ENCODE data around the gene TJAP1. TPM values are rescaled to one million over a fixed set of nuclear protein-coding genes. Genes with fewer than 3 reads are reported as not detected.
"Not testable (repeated sequence)": the region's sequence is repeated elsewhere in the genome, so short reads cannot be mapped to it uniquely, and the experiment has no call there.

TJAP1 gene
- polyA plus RNA-seq, 2 donors, result 10.5 to 15.1 TPM

DNA sequence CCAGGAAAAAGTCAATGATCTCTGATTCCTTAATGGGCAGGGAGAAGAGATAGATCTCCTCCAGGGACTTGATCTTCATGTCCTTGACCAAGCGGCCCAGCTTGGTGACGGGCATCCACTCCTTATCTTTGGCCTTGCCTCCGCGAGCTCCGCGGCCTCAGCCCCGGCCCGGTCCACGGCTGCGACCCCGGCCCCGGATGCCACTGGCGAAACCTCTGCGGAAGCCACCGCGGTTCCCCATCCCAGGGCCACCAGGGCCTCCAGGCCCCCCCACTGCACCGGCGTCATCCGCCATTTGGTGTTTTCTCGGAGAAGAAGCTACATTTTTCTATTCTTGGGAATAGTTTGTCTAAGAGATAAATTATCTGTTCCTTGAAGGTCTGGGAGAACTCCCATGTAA lies 62.0 kb downstream of the TJAP1 start:
- WGBS, 2 donors, result 98% methylated on average over 20 of the region's 20 CpGs

DNA sequence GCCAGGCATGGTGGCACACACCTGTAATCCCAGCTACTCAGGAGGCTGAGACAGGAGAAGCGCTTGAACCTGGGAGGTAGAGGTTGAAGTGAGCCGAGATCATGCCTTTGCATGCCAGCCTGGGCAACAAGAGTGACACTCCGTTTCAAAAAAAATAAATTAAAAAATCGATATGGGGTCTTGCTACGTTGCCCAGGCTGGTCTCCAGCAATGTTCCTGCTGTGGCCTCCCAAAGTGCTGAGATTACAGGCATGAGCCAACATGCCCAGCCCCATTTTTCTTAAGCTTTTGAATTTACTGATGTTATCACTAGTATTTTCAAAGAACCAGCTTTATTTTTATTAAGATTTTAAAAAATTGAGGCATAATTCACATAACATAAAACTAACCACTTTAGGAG lies 63.1 kb downstream of the TJAP1 start:
- Histone ChIP-seq H3K4me1 (ENCODE audit: control insufficient read depth in 2 of 2, insufficient read depth in 2 of 2, low read length in 1 of 2) (no peaks in the 10 kb centered on the region), H3K27me3 (ENCODE audit: control insufficient read depth in 1 of 2, insufficient read depth in 2 of 2, low read length in 2 of 2) (no peaks in the 10 kb centered on the region), H3K4me3 (ENCODE audit: low read depth in 1 of 2, low read length in 2 of 2) (no peak overlapping the region), H3K27ac (ENCODE audit: low read depth in 2 of 2, low read length in 1 of 2) (no peak overlapping the region), H3K9me3 (ENCODE audit: control insufficient read depth in 2 of 2, insufficient read depth in 1 of 2, low read depth in 1 of 2, low read length in 1 of 2) (no peaks in the 10 kb centered on the region), H3K36me3 (ENCODE audit: control insufficient read depth in 2 of 2, insufficient read depth in 2 of 2, low read length in 1 of 2) (peaks cover 4 to 8% of the 10 kb centered on the region in 2 donors)
- 95 to 98% methylated on average over 5 of the region's 5 CpGs for WGBS, 2 donors

More for the DNA sequence above, 62.0 kb downstream of the TJAP1 start:
- not testable (repeated sequence) for H3K27ac ChIP-seq (ENCODE audit: low read depth in 2 of 2, low read length in 1 of 2); H3K36me3 ChIP-seq (ENCODE audit: control insufficient read depth in 2 of 2, insufficient read depth in 2 of 2, low read length in 1 of 2); H3K27me3 ChIP-seq (ENCODE audit: control insufficient read depth in 1 of 2, insufficient read depth in 2 of 2, low read length in 2 of 2); H3K9me3 ChIP-seq (ENCODE audit: control insufficient read depth in 2 of 2, insufficient read depth in 1 of 2, low read depth in 1 of 2, low read length in 1 of 2); H3K4me3 ChIP-seq (ENCODE audit: low read depth in 1 of 2, low read length in 2 of 2); H3K4me1 ChIP-seq (ENCODE audit: control insufficient read depth in 2 of 2, insufficient read depth in 2 of 2, low read length in 1 of 2)

DNA sequence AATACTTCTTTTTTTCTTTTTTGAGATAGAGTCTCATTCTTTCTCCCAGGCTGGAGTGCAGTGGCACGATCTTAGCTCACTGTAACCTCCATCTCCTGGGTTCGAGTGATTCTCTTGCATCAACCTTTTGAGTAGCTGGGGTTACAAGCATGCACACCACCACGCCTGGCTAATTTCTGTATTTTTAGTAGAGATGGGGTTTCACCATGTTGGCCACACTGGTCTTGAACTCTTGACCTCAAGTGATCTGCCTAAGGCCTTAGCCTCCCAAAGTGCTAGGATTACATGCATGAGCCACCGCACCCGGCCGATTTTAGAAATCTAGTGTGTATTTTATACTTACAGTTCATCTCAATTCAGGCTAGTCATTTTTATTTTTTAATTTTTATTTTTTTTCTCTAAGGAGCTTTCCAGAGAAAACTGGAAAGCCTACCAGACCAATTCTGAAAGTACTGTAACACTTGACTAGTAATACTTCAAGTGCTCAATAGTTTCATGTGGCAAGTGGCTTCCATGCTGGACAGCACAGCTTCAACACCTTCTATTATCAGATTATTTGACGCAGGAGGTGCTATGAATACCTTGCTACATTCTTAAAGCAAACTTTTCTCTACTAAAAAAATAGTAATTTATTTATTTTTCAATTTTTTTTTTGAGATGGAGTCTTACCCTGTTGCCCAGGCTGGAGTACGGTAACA lies 64.6 kb downstream of the TJAP1 start:
- no peaks in the 10 kb centered on the region for H3K27me3 ChIP-seq (ENCODE audit: control insufficient read depth in 1 of 2, insufficient read depth in 2 of 2, low read length in 2 of 2)
- H3K36me3 ChIP-seq (ENCODE audit: control insufficient read depth in 2 of 2, insufficient read depth in 2 of 2, low read length in 1 of 2), result peaks cover 4 to 11% of the 10 kb centered on the region in 2 donors
- WGBS, 2 donors, result 96% methylated on average over 8 of the region's 8 CpGs

DNA sequence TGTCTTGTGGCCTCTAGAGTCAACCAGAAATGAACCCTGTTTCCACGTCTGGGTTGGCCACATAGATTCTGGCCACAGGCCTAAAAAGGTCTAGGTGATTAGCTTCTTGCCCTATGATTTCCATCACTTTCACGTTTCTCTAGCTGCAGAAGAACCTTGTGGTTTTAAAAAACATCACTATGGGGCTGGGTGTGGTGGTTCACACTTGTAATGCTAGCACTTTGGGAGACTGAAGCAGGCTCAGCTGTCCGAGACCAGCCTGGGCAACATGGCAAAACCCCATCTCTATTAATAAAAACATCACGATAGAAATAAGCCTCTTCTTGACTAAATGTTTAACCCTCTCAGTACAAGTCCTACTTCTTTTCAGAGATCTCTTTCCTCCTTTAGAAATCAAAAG lies 67.1 kb downstream of the TJAP1 start:
- Histone ChIP-seq H3K4me3 (ENCODE audit: low read depth in 1 of 2, low read length in 2 of 2) (no peak overlapping the region), H3K9me3 (ENCODE audit: control insufficient read depth in 2 of 2, insufficient read depth in 1 of 2, low read depth in 1 of 2, low read length in 1 of 2) (no peaks in the 10 kb centered on the region), H3K36me3 (ENCODE audit: control insufficient read depth in 2 of 2, insufficient read depth in 2 of 2, low read length in 1 of 2) (peaks cover 4 to 18% of the 10 kb centered on the region in 2 donors), H3K27ac (ENCODE audit: low read depth in 2 of 2, low read length in 1 of 2) (no peak overlapping the region), H3K4me1 (ENCODE audit: control insufficient read depth in 2 of 2, insufficient read depth in 2 of 2, low read length in 1 of 2) (no peaks in the 10 kb centered on the region), H3K27me3 (ENCODE audit: control insufficient read depth in 1 of 2, insufficient read depth in 2 of 2, low read length in 2 of 2) (no peaks in the 10 kb centered on the region)
- 68 to 73% methylated on average over 4 of the region's 4 CpGs for WGBS, 2 donors

More for the DNA sequence above, 64.6 kb downstream of the TJAP1 start:
- H3K4me3 ChIP-seq (ENCODE audit: low read depth in 1 of 2, low read length in 2 of 2), result no peak overlapping the region
- H3K9me3 ChIP-seq (ENCODE audit: control insufficient read depth in 2 of 2, insufficient read depth in 1 of 2, low read depth in 1 of 2, low read length in 1 of 2), result no peaks in the 10 kb centered on the region
- no peaks in the 10 kb centered on the region for H3K4me1 ChIP-seq (ENCODE audit: control insufficient read depth in 2 of 2, insufficient read depth in 2 of 2, low read length in 1 of 2)
- no peak overlapping the region for H3K27ac ChIP-seq (ENCODE audit: low read depth in 2 of 2, low read length in 1 of 2)

DNA sequence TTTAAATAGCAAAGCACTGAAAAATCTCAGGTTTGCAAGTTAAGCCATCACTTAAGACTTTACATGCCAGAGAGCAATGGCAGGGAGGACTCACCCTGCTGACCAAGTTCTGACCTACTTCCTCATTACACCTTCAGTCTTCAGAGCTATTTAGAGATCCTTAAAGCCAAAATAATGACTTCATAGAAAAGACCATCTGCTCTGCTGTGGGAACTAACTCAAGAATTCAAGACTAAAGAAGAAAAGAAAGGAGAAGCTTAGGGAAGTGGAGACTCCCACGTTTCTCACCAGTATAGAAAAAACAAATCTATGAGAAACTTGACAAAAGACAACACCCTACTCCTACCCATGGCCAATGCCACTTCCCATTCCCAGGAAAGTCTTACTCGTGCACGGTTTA lies 69.9 kb downstream of the TJAP1 start:
- Histone ChIP-seq H3K9me3 (ENCODE audit: control insufficient read depth in 2 of 2, insufficient read depth in 1 of 2, low read depth in 1 of 2, low read length in 1 of 2) (no peaks in the 10 kb centered on the region), H3K27ac (ENCODE audit: low read depth in 2 of 2, low read length in 1 of 2) (no peak overlapping the region), H3K27me3 (ENCODE audit: control insufficient read depth in 1 of 2, insufficient read depth in 2 of 2, low read length in 2 of 2) (no peaks in the 10 kb centered on the region), H3K36me3 (ENCODE audit: control insufficient read depth in 2 of 2, insufficient read depth in 2 of 2, low read length in 1 of 2) (peaks cover 12 to 25% of the 10 kb centered on the region in 2 donors), H3K4me1 (ENCODE audit: control insufficient read depth in 2 of 2, insufficient read depth in 2 of 2, low read length in 1 of 2) (no peaks in the 10 kb centered on the region), H3K4me3 (ENCODE audit: low read depth in 1 of 2, low read length in 2 of 2) (no peak overlapping the region)
- WGBS, 2 donors, result 86 to 91% methylated on average over 3 of the region's 3 CpGs

Other genes starting within 250 kb of the TJAP1 start
- 100 to 1,000 TPM in 1 of 2 donors, 10 to 100 TPM in 1; 62.3 to 115 TPM for gene DNPH1, start 248.1 kb upstream of the TJAP1 start, polyA plus RNA-seq
- under 1 TPM; 0.02 TPM for gene TTBK1, start 234.1 kb upstream of the TJAP1 start, polyA plus RNA-seq
- not detected for gene SLC22A7, start 179.3 kb upstream of the TJAP1 start, polyA plus RNA-seq
- gene CRIP3, start 168.7 kb upstream of the TJAP1 start, polyA plus RNA-seq, result 1 to 10 TPM in 1 of 2 donors, under 1 TPM in 1; 0.40 to 1.2 TPM
- 1 to 10 TPM; 3.2 to 4.8 TPM for gene ZNF318, start 107.9 kb upstream of the TJAP1 start, polyA plus RNA-seq
- 10 to 100 TPM; 13.3 to 40.6 TPM for gene ABCC10, start 50.0 kb upstream of the TJAP1 start, polyA plus RNA-seq
- gene DLK2, start 22.0 kb upstream of the TJAP1 start, polyA plus RNA-seq, result 10 to 100 TPM; 11.3 to 18.7 TPM
- gene LRRC73, start 32.8 kb downstream of the TJAP1 start, polyA plus RNA-seq, result under 1 TPM; 0.14 to 0.24 TPM
- 10 to 100 TPM; 54.3 to 64.1 TPM for gene YIPF3, start 39.4 kb downstream of the TJAP1 start, polyA plus RNA-seq
- 10 to 100 TPM; 21.5 to 38.9 TPM for gene POLR1C, start 39.5 kb downstream of the TJAP1 start, polyA plus RNA-seq
- 10 to 100 TPM; 10.1 to 14.3 TPM for gene XPO5, start 98.5 kb downstream of the TJAP1 start, polyA plus RNA-seq
- gene POLH, start 98.6 kb downstream of the TJAP1 start, polyA plus RNA-seq, result 1 to 10 TPM; 3.5 to 5.0 TPM
- 10 to 100 TPM; 62.2 to 76.8 TPM for gene GTPBP2, start 151.7 kb downstream of the TJAP1 start, polyA plus RNA-seq
- gene MAD2L1BP, start 158.3 kb downstream of the TJAP1 start, polyA plus RNA-seq, result 10 to 100 TPM; 10.1 to 23.6 TPM
- under 1 TPM; 0.14 to 0.16 TPM for gene RSPH9, start 167.5 kb downstream of the TJAP1 start, polyA plus RNA-seq
- 10 to 100 TPM; 33.3 to 70.0 TPM for gene MRPS18A, start 210.2 kb downstream of the TJAP1 start, polyA plus RNA-seq